ENCODE measurements around the gene RHOV. TPM values are rescaled to one million over a fixed set of nuclear protein-coding genes. Genes with fewer than 3 reads are reported as not detected.

RHOV gene
- total and polyA plus RNA-seq, 2 donors (not counting 1 experiment from before 2014, with no cell fraction given), result not detected

GRCh38 chr15:40908095-40908494 is 34.1 kb upstream of the RHOV start:
- TF ChIP-seq EZH2 (IDR thresholded peaks at IDR 0.05; ENCODE audit: low read length, missing control alignments) (no peak), CTCF (conservative IDR thresholded peaks at IDR 0.05 in 1 of 2, IDR thresholded peaks at IDR 0.05 in 1 of 2; ENCODE audit: low read depth in 1 of 2, low read length in 2 of 2) (no peak)
- no peak for DNase-seq (ENCODE audit: low read depth in 2 of 2)
- Histone ChIP-seq H3K4me3 (replicated peaks in 1 of 4; ENCODE audit: control extremely low read depth in 1 of 4, insufficient read depth in 1 of 4, low read depth in 3 of 4, low read length in 4 of 4) (no peak overlapping the region), H3K27me3 (ENCODE audit: control insufficient read depth, insufficient read depth, low read length) (no peaks in the 10 kb centered on the region), H3K79me2 (ENCODE audit: control insufficient read depth, insufficient read depth, low read length) (no peaks in the 10 kb centered on the region), H2AFZ (ENCODE audit: low read length) (no peak overlapping the region), H3K9me3 (ENCODE audit: control insufficient read depth, insufficient read depth, low read depth, low read length) (no peaks in the 10 kb centered on the region), H4K20me1 (ENCODE audit: control insufficient read depth, extremely low read depth, insufficient read depth, low read length) (no peaks in the 10 kb centered on the region), H3K4me1 (ENCODE audit: control insufficient read depth, extremely low read depth, insufficient read depth, low read length) (peaks cover 24% of the 10 kb centered on the region), H3K4me2 (ENCODE audit: extremely low read depth, insufficient read depth, low read length) (no peak overlapping the region), H3K9ac (ENCODE audit: insufficient read depth, low read length) (no peak overlapping the region), H3K36me3 (ENCODE audit: control insufficient read depth, insufficient read depth, low read length) (peaks cover 10% of the 10 kb centered on the region), H3K27ac (ENCODE audit: insufficient read depth, low read length) (no peak overlapping the region)

- peak overlapping the region; percentile 75 for H3K4me2 ChIP-seq (ENCODE audit: extremely low read depth, insufficient read depth, low read length)
- no peaks in the 10 kb centered on the region for H3K9me3 ChIP-seq (ENCODE audit: control insufficient read depth, insufficient read depth, low read depth, low read length)
- peaks cover 17% of the 10 kb centered on the region for H3K36me3 ChIP-seq (ENCODE audit: control insufficient read depth, insufficient read depth, low read length)
- peak in 1 of 2 donors; percentile 51 for DNase-seq (ENCODE audit: low read depth in 2 of 2)
- H3K4me1 ChIP-seq (ENCODE audit: control insufficient read depth, extremely low read depth, insufficient read depth, low read length), result peaks cover 24% of the 10 kb centered on the region
- H3K79me2 ChIP-seq (ENCODE audit: control insufficient read depth, insufficient read depth, low read length), result peaks cover 4% of the 10 kb centered on the region
- no peaks in the 10 kb centered on the region for H4K20me1 ChIP-seq (ENCODE audit: control insufficient read depth, extremely low read depth, insufficient read depth, low read length)
- no peak overlapping the region for H2AFZ ChIP-seq (ENCODE audit: low read length)
- TF ChIP-seq CTCF (conservative IDR thresholded peaks at IDR 0.05 in 1 of 2, IDR thresholded peaks at IDR 0.05 in 1 of 2; ENCODE audit: low read depth in 1 of 2, low read length in 2 of 2), result no peak
- H3K27ac ChIP-seq (ENCODE audit: insufficient read depth, low read length), result peak overlapping the region; percentile 90
- H3K9ac ChIP-seq (ENCODE audit: insufficient read depth, low read length), result peak overlapping the region; percentile 63
- no peaks in the 10 kb centered on the region for H3K27me3 ChIP-seq (ENCODE audit: control insufficient read depth, insufficient read depth, low read length)
- H3K4me3 ChIP-seq (replicated peaks in 1 of 4; ENCODE audit: control extremely low read depth in 1 of 4, insufficient read depth in 1 of 4, low read depth in 3 of 4, low read length in 4 of 4), result peak overlapping the region; percentile 29 to 54 (median 38)
These were observed 33.2 kb upstream of the RHOV start for GRCh38 chr15:40906991-40907802.

GRCh38 chr15:40906091-40906990 is 32.3 kb upstream of the RHOV start:
- peak overlapping the region; percentile 90 for H3K27ac ChIP-seq (ENCODE audit: insufficient read depth, low read length)
- H2AFZ ChIP-seq (ENCODE audit: low read length), result peak overlapping the region; percentile 53
- H3K27me3 ChIP-seq (ENCODE audit: control insufficient read depth, insufficient read depth, low read length), result no peaks in the 10 kb centered on the region
- H3K36me3 ChIP-seq (ENCODE audit: control insufficient read depth, insufficient read depth, low read length), result peaks cover 17% of the 10 kb centered on the region
- H3K9ac ChIP-seq (ENCODE audit: insufficient read depth, low read length), result peak overlapping the region; percentile 63
- peaks cover 24% of the 10 kb centered on the region for H3K4me1 ChIP-seq (ENCODE audit: control insufficient read depth, extremely low read depth, insufficient read depth, low read length)
- DNase-seq (ENCODE audit: low read depth in 2 of 2), result peak; percentile 93 to 94
- peak overlapping the region; percentile 29 to 54 (median 38) for H3K4me3 ChIP-seq (replicated peaks in 1 of 4; ENCODE audit: control extremely low read depth in 1 of 4, insufficient read depth in 1 of 4, low read depth in 3 of 4, low read length in 4 of 4)
- peak overlapping the region; percentile 75 for H3K4me2 ChIP-seq (ENCODE audit: extremely low read depth, insufficient read depth, low read length)
- TF ChIP-seq EZH2 (IDR thresholded peaks at IDR 0.05; ENCODE audit: low read length, missing control alignments) (no peak), CTCF (conservative IDR thresholded peaks at IDR 0.05 in 1 of 2, IDR thresholded peaks at IDR 0.05 in 1 of 2; ENCODE audit: low read depth in 1 of 2, low read length in 2 of 2) (peak; percentile 67 to 68)
- H4K20me1 ChIP-seq (ENCODE audit: control insufficient read depth, extremely low read depth, insufficient read depth, low read length), result no peaks in the 10 kb centered on the region
- peaks cover 4% of the 10 kb centered on the region for H3K79me2 ChIP-seq (ENCODE audit: control insufficient read depth, insufficient read depth, low read length)
- H3K9me3 ChIP-seq (ENCODE audit: control insufficient read depth, insufficient read depth, low read depth, low read length), result no peaks in the 10 kb centered on the region

Data from fibroblast of lung (primary cell).